H1 (cell line): ENCODE data around the gene CDC14B.

Experiments
- CTCF ChIP-seq, 3 experiments: IDR thresholded peaks; 1 replicate in 2 of 3; 2 replicates in 1 of 3; pipeline versions ENCODE4 v1.5.1 to v1.6.1; 2011; ENCODE audit warnings: low read length in 3 of 3, mild to moderate bottlenecking in 3 of 3, inconsistent platforms in 2 of 3, low read depth in 1 of 3, moderate library complexity in 1 of 3; ENCODE audit not compliant: insufficient read depth in 1 of 3; ENCODE audit errors: control extremely low read depth in 1 of 3
- EGR1 ChIP-seq: IDR thresholded peaks from 2 replicates; pipeline ENCODE4 v1.6.1; 2011; ENCODE audit warnings: low read depth, low read length, borderline replicate concordance
- EZH2 ChIP-seq: fragments of 200-600 bp; sonication (generic); IDR thresholded peaks from 2 replicates; pipeline ENCODE4 v1.7.1; 2012; ENCODE audit warnings: low read depth, mild to moderate bottlenecking, moderate library complexity, low read length, inconsistent platforms; ENCODE audit not compliant: severe bottlenecking
- MAFK ChIP-seq: IDR thresholded peaks from 2 replicates; pipeline ENCODE4 v1.6.1; 2012; ENCODE audit warnings: low read depth, mild to moderate bottlenecking, improper control_type of control experiment, low read length
- MAX ChIP-seq: IDR thresholded peaks from 2 replicates; pipeline ENCODE4 v1.6.1; 2012; ENCODE audit warnings: inconsistent platforms
- POLR2A ChIP-seq, 2 experiments: IDR thresholded peaks; 1 replicate in 1 of 2; 2 replicates in 1 of 2; pipeline ENCODE4 v1.6.1; 2011; ENCODE audit warnings: low read depth in 2 of 2, low read length in 2 of 2, mild to moderate bottlenecking in 2 of 2; ENCODE audit errors: control extremely low read depth in 1 of 2
- POLR2AphosphoS5 ChIP-seq: IDR thresholded peaks from 2 replicates; pipeline ENCODE4 v1.6.1; 2011; ENCODE audit warnings: low read depth, low read length
- RFX5 ChIP-seq: IDR thresholded peaks from 2 replicates; pipeline ENCODE4 v1.6.1; 2011; ENCODE audit warnings: low read depth, low read length, improper control_type of control experiment, borderline replicate concordance
- RXRA ChIP-seq: IDR thresholded peaks from 2 replicates; pipeline ENCODE4 v1.6.1; 2011; ENCODE audit warnings: low read depth, mild to moderate bottlenecking, low read length, moderate library complexity; ENCODE audit not compliant: insufficient read depth
- SIN3A ChIP-seq, 2 experiments: IDR thresholded peaks in 1 of 2; conservative IDR thresholded peaks in 1 of 2; 2 replicates each; pipeline ENCODE4 v1.6.1; 2011 to 2012; ENCODE audit warnings: low read length in 2 of 2, improper control_type of control experiment in 1 of 2, low read depth in 1 of 2, mild to moderate bottlenecking in 1 of 2
- SRF ChIP-seq: IDR thresholded peaks from 2 replicates; pipeline ENCODE4 v1.6.1; 2011; ENCODE audit warnings: mild to moderate bottlenecking, low read depth, low read length, moderate library complexity
- TAF1 ChIP-seq: IDR thresholded peaks from 2 replicates; pipeline ENCODE4 v1.6.1; 2011; ENCODE audit warnings: mild to moderate bottlenecking, low read depth, low read length
- TEAD4 ChIP-seq: IDR thresholded peaks from 2 replicates; pipeline ENCODE4 v1.6.1; 2012; ENCODE audit warnings: low read depth, low read length, inconsistent platforms, mixed read lengths

GRCh38 chr9:96495341-96495740, 124.3 kb downstream of the CDC14B start:
- TF ChIP-seq TEAD4, result no peak
- TF ChIP-seq CTCF (IDR thresholded peaks at IDR 0.05; ENCODE audit: control extremely low read depth in 1 of 3, insufficient read depth in 1 of 3, low read depth in 1 of 3, low read length in 3 of 3), result no peak
- no peak for TF ChIP-seq POLR2AphosphoS5
- no peak for TF ChIP-seq EGR1
- no peak for TF ChIP-seq RFX5
- no peak for TF ChIP-seq EZH2
- TF ChIP-seq MAFK, result no peak
- no peak for TF ChIP-seq POLR2A (IDR thresholded peaks at IDR 0.05; ENCODE audit: control extremely low read depth in 1 of 2, low read depth in 2 of 2, low read length in 2 of 2)
- TF ChIP-seq MAX, result no peak
- TF ChIP-seq SIN3A (conservative IDR thresholded peaks at IDR 0.05 in 1 of 2, IDR thresholded peaks at IDR 0.05 in 1 of 2; ENCODE audit: low read depth in 1 of 2, low read length in 2 of 2), result no peak
- TF ChIP-seq SRF, result no peak
- TF ChIP-seq RXRA, result no peak
- TF ChIP-seq TAF1, result no peak
